ENCODE results near the gene BRICD5. TPM values are rescaled to one million over a fixed set of nuclear protein-coding genes. Genes with fewer than 3 reads are reported as not detected.

BRICD5 gene
- total and polyA plus RNA-seq, 8 donors = 2.9 to 15.3 (median 5.1) TPM

DNA sequence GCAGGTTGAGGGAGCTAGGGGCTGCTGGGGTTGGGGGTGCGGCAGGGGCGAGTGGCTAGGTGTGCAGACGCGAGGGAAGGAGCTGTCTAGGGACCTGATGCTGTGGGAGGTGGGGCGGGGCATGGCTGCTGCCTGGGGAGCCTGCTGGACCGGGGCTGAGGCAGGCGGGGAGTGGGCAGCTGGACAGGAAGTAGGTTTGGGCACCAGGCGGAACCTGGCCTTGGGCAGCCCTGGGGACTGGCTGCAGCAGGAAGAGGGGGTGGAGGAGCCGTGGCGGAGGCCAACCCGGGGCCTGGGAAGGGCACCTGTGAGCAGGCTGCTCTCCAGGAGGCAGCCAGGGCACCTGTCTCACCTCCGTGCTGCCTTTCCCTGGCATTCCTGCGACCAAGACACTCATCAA, 19.7 kb upstream of the BRICD5 start:
- peaks cover 0 to 2% of the 10 kb centered on the region in 2 donors for H3K27me3 ChIP-seq
- H3K27ac ChIP-seq = no peak overlapping the region
- no peaks in the 10 kb centered on the region for H3K9me3 ChIP-seq
- H3K4me1 ChIP-seq = peaks cover 0 to 13% of the 10 kb centered on the region in 2 donors
- no peak for DNase-seq
- ATAC-seq = no peak
- intact Hi-C loops (cut with DNase I) = no loop called here
- H3K4me3 ChIP-seq = no peak overlapping the region
- peaks cover 0 to 76% of the 10 kb centered on the region in 2 donors for H3K36me3 ChIP-seq
- TF ChIP-seq, protein P1, sequence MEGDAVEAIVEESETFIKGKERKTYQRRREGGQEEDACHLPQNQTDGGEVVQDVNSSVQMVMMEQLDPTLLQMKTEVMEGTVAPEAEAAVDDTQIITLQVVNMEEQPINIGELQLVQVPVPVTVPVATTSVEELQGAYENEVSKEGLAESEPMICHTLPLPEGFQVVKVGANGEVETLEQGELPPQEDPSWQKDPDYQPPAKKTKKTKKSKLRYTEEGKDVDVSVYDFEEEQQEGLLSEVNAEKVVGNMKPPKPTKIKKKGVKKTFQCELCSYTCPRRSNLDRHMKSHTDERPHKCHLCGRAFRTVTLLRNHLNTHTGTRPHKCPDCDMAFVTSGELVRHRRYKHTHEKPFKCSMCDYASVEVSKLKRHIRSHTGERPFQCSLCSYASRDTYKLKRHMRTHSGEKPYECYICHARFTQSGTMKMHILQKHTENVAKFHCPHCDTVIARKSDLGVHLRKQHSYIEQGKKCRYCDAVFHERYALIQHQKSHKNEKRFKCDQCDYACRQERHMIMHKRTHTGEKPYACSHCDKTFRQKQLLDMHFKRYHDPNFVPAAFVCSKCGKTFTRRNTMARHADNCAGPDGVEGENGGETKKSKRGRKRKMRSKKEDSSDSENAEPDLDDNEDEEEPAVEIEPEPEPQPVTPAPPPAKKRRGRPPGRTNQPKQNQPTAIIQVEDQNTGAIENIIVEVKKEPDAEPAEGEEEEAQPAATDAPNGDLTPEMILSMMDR (IDR thresholded peaks at IDR 0.05) = no peak

DNA sequence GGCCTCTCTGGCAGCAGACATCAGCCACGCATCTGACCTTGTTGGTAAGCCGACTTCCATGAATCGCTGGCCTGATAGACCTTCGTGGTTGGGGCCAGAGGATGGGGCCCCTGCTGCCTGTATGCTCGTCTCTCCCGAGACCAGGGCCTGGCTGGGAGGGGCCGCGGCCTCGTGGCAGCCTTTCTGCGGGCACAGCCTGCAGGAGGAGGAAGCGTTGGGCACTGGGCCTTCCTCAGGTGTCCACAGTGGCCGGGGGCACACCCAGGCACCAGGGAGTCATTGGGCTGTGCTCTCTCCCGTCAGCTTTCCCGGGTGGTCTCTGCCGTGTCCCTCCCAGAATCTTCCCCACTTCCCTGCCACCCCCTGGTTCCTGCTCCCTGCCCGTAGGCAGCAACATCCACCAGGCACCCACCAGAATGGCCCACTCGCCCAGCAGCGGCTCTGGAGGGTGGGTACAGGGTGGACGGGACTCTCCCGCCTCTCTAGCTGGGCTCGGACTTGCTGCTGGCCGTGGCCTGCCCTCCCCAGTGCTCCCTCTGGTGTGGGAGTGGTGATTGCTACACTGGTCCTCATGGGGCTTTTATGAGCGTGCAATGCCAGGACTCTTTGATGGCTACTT, 19.1 kb upstream of the BRICD5 start:
- Histone ChIP-seq H3K4me1 (peaks cover 3 to 20% of the 10 kb centered on the region in 2 donors), H3K27me3 (no peaks in the 10 kb centered on the region), H3K27ac (no peak overlapping the region), H3K36me3 (peaks cover 0 to 69% of the 10 kb centered on the region in 2 donors), H3K4me3 (no peak overlapping the region), H3K9me3 (no peaks in the 10 kb centered on the region)
- DNase-seq (no peak), ATAC-seq (no peak)
- intact Hi-C loops (cut with DNase I) = no loop called here
- TF ChIP-seq, protein P1 (IDR thresholded peaks at IDR 0.05) = no peak

DNA sequence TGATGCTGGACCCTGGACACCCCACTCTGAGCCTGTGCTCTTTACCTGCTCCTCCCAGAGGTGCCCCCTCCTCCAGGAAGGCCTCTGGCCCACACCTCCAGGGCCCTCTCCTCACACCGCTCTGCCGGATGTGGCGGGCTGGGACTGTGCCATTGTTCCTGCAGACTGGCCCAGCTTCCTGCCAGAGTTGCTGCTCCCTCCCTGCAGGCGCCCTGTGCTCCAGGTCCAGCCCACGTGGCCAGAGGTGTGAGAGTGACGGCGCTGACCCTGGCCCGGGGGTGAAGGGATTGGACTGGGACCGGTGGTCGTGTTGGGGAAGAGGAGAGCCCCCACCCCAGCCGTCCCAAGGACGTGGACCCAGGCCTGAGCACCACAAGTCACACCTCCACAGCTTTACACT, 18.4 kb upstream of the BRICD5 start:
- Histone ChIP-seq H3K4me3 (no peak overlapping the region), H3K27ac (no peak overlapping the region), H3K9me3 (no peaks in the 10 kb centered on the region), H3K4me1 (peaks cover 9 to 26% of the 10 kb centered on the region in 2 donors), H3K36me3 (peaks cover 0 to 63% of the 10 kb centered on the region in 2 donors), H3K27me3 (no peaks in the 10 kb centered on the region)
- ATAC-seq (no peak), DNase-seq (no peak)
- TF ChIP-seq, protein P1 (IDR thresholded peaks at IDR 0.05) = no peak
- intact Hi-C loops (cut with DNase I) = no loop called here

DNA sequence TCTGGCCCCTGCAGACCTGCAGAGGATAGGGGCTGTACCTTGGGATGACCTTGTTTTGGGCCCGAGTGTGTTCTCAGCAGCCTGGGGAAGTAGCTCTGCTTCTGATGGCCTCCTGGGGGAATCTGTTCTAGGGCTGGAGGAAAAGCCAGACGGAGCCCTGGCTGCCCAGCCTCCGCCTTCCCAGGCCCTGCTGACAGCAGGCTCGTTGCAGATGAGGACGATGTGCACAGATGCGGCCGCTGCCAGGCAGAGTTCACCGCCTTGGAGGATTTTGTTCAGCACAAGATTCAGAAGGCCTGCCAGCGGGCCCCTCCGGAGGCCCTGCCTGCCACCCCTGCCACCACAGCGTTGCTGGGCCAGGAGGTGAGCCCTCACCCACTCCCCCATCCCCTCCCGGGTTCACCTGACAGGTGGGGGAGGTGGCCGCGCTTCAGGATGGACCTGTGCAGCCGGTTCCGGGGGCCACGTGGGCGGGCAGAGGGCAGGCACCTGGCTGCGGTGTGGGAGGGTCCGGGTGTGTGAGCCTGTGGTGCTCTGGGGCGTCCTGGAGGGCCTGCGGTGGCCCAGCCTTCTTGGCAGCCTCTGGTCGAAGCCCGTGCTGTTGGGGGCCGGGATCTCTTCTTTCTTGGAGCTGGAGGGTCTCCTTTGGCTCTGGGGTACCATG, 17.6 kb upstream of the BRICD5 start:
- TF ChIP-seq, protein P1 (IDR thresholded peaks at IDR 0.05) = no peak
- no peaks in the 10 kb centered on the region for H3K27me3 ChIP-seq
- H3K4me3 ChIP-seq = no peak overlapping the region
- H3K4me1 ChIP-seq = peaks cover 9 to 29% of the 10 kb centered on the region in 2 donors
- H3K9me3 ChIP-seq = no peaks in the 10 kb centered on the region
- DNase-seq = no peak
- intact Hi-C loops (cut with DNase I) = no loop called here
- H3K27ac ChIP-seq = no peak overlapping the region
- H3K36me3 ChIP-seq = peaks cover 0 to 55% of the 10 kb centered on the region in 2 donors
- no peak for ATAC-seq

DNA sequence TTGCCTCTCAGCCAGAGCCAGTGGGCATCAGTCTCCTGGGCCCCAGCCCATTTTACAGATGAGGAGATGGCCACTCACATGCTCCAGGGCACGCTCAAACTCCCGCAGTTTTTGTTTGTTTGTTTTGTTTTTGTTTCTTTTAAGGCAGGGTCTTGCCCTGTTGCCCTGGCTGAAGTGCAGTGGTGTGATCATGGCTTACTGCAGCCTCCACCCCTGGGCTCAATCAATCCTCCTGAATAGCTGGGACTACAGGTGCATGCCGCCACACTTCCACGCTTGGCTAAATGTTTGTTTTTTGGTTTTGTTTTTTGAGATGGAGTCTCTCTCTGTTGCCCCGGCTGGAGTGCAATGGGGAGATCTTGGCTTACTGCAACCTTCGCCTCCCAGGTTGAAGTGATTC, 16.3 kb upstream of the BRICD5 start:
- intact Hi-C loops (cut with DNase I) = no loop called here
- H3K9me3 ChIP-seq = no peaks in the 10 kb centered on the region
- no peak overlapping the region for H3K27ac ChIP-seq
- ATAC-seq = no peak
- no peak for DNase-seq
- no peaks in the 10 kb centered on the region for H3K27me3 ChIP-seq
- no peak overlapping the region for H3K4me3 ChIP-seq
- peaks cover 9 to 34% of the 10 kb centered on the region in 2 donors for H3K4me1 ChIP-seq
- TF ChIP-seq, protein P1 (IDR thresholded peaks at IDR 0.05) = no peak
- peaks cover 0 to 41% of the 10 kb centered on the region in 2 donors for H3K36me3 ChIP-seq
